ENCODE results near the gene ADCY3.
A peak's percentile ranks its signal among the peaks of the same experiment; 100 is the strongest.

ADCY3 gene

GRCh38 chr2:24792874-24793760 lies 126.9 kb downstream of the ADCY3 start, which contains the start of the genes CENPO and PTRHD1:
Gene CENPO, plus strand, starts transcription at chr2:24793425. Its CDS starts 495 bp downstream, at chr2:24793920.
Gene PTRHD1, minus strand, starts transcription at chr2:24793391. Its CDS starts 14 bp downstream, at chr2:24793377.
- no peak; the same call in 1 of the 2 replicates for TF ChIP-seq CEBPB (IDR thresholded peaks at IDR 0.05)
- peak; percentile 72 for TF ChIP-seq TCF12 (IDR thresholded peaks at IDR 0.05; ENCODE audit: low read depth)
- TF ChIP-seq REST (IDR thresholded peaks at IDR 0.05; ENCODE audit: low read depth), result no peak
- TF ChIP-seq USF1 (IDR thresholded peaks at IDR 0.05), result no peak
- TF ChIP-seq MAX (IDR thresholded peaks at IDR 0.05), result peak; percentile 86
- no peak for TF ChIP-seq CREB1 (IDR thresholded peaks at IDR 0.05; ENCODE audit: low read depth)
- peak; percentile 76 for TF ChIP-seq EGR1 (IDR thresholded peaks at IDR 0.05)
- peak; percentile 8; the same call in 1 of the 2 replicates for TF ChIP-seq RAD21 (IDR thresholded peaks at IDR 0.05; ENCODE audit: low read depth)
- no peak for TF ChIP-seq EP300 (IDR thresholded peaks at IDR 0.05; ENCODE audit: borderline replicate concordance)
- TF ChIP-seq YY1 (IDR thresholded peaks at IDR 0.05; ENCODE audit: low read depth), result peak; percentile 99
- TF ChIP-seq FOXM1 (IDR thresholded peaks at IDR 0.05; ENCODE audit: borderline replicate concordance, low read depth), result peak; percentile 73; the same call in 1 of the 2 replicates
- TF ChIP-seq NFIC (IDR thresholded peaks at IDR 0.05), result no peak
- TF ChIP-seq TEAD4 (IDR thresholded peaks at IDR 0.05), result no peak
- no peak for TF ChIP-seq ZBTB7A (IDR thresholded peaks at IDR 0.05; ENCODE audit: low read depth)
- peak; percentile 58 for TF ChIP-seq TAF1 (IDR thresholded peaks at IDR 0.05; ENCODE audit: low read depth)

- TF ChIP-seq NFIC (IDR thresholded peaks at IDR 0.05) (no peak), YY1 (IDR thresholded peaks at IDR 0.05; ENCODE audit: low read depth) (no peak), CEBPB (IDR thresholded peaks at IDR 0.05) (no peak), RAD21 (IDR thresholded peaks at IDR 0.05; ENCODE audit: low read depth) (no peak), EGR1 (IDR thresholded peaks at IDR 0.05) (no peak), TAF1 (IDR thresholded peaks at IDR 0.05; ENCODE audit: low read depth) (no peak), REST (IDR thresholded peaks at IDR 0.05; ENCODE audit: low read depth) (no peak), FOXM1 (IDR thresholded peaks at IDR 0.05; ENCODE audit: borderline replicate concordance, low read depth) (no peak), MAX (IDR thresholded peaks at IDR 0.05) (no peak), TEAD4 (IDR thresholded peaks at IDR 0.05) (no peak), ZBTB7A (IDR thresholded peaks at IDR 0.05; ENCODE audit: low read depth) (no peak), EP300 (IDR thresholded peaks at IDR 0.05; ENCODE audit: borderline replicate concordance) (no peak; the same call in 1 of the 2 replicates), TCF12 (IDR thresholded peaks at IDR 0.05; ENCODE audit: low read depth) (no peak), USF1 (IDR thresholded peaks at IDR 0.05) (no peak), CREB1 (IDR thresholded peaks at IDR 0.05; ENCODE audit: low read depth) (no peak)
These were observed 127.5 kb downstream of the ADCY3 start for GRCh38 chr2:24792542-24792873.

GRCh38 chr2:24791452-24791851 lies 128.6 kb downstream of the ADCY3 start:
- TF ChIP-seq RAD21 (IDR thresholded peaks at IDR 0.05; ENCODE audit: low read depth), result no peak
- no peak for TF ChIP-seq CEBPB (IDR thresholded peaks at IDR 0.05)
- TF ChIP-seq EGR1 (IDR thresholded peaks at IDR 0.05), result no peak
- TF ChIP-seq FOXM1 (IDR thresholded peaks at IDR 0.05; ENCODE audit: borderline replicate concordance, low read depth), result no peak
- no peak for TF ChIP-seq REST (IDR thresholded peaks at IDR 0.05; ENCODE audit: low read depth)
- no peak for TF ChIP-seq USF1 (IDR thresholded peaks at IDR 0.05)
- TF ChIP-seq TCF12 (IDR thresholded peaks at IDR 0.05; ENCODE audit: low read depth), result no peak
- TF ChIP-seq CREB1 (IDR thresholded peaks at IDR 0.05; ENCODE audit: low read depth), result no peak
- no peak for TF ChIP-seq YY1 (IDR thresholded peaks at IDR 0.05; ENCODE audit: low read depth)
- TF ChIP-seq EP300 (IDR thresholded peaks at IDR 0.05; ENCODE audit: borderline replicate concordance), result no peak
- TF ChIP-seq TAF1 (IDR thresholded peaks at IDR 0.05; ENCODE audit: low read depth), result no peak
- no peak for TF ChIP-seq ZBTB7A (IDR thresholded peaks at IDR 0.05; ENCODE audit: low read depth)
- TF ChIP-seq MAX (IDR thresholded peaks at IDR 0.05), result no peak
- no peak for TF ChIP-seq NFIC (IDR thresholded peaks at IDR 0.05)
- TF ChIP-seq TEAD4 (IDR thresholded peaks at IDR 0.05), result no peak
